Measurements from ENCODE around the gene ZNF778. TPM values are rescaled to one million over a fixed set of nuclear protein-coding genes. Genes with fewer than 3 reads are reported as not detected.

ZNF778 gene
- total and polyA plus RNA-seq, 10 of the 15 experiments (the other 5 are each of a cell fraction or from before 2014, with no cell fraction given), result 0.20 to 9.7 (median 4.1) TPM

DNA sequence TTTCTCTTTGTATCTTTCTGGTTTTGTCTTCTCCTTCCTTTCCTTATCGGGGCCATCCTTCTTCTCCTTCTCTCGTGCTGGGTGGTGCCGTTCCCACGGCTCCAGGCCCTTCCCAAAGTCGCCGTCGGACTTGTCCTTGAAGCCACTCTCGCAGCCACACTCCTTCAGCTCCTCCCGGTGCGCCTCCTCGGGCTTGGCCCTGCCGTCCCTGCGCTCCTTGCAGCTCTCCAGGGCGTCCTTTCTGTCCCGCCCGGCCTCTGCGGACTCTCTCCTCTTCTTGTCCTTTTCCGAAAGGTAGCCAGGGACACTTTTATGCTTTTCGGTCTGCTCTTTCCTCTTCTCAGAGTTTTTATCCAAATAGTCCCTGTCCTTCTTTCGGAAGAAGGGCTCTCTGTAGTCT lies 65.9 kb downstream of the ZNF778 start (continued):
- TF ChIP-seq CBX5 (IDR thresholded peaks at IDR 0.05; ENCODE audit: low read depth) (no peak), SMARCA5 (IDR thresholded peaks at IDR 0.05) (no peak), NR2C2 (IDR thresholded peaks at IDR 0.05; ENCODE audit: borderline replicate concordance, control insufficient read depth, insufficient read length, low read depth) (no peak)
- TF ChIP-seq, protein P1, sequence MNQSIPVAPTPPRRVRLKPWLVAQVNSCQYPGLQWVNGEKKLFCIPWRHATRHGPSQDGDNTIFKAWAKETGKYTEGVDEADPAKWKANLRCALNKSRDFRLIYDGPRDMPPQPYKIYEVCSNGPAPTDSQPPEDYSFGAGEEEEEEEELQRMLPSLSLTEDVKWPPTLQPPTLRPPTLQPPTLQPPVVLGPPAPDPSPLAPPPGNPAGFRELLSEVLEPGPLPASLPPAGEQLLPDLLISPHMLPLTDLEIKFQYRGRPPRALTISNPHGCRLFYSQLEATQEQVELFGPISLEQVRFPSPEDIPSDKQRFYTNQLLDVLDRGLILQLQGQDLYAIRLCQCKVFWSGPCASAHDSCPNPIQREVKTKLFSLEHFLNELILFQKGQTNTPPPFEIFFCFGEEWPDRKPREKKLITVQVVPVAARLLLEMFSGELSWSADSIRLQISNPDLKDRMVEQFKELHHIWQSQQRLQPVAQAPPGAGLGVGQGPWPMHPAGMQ (IDR thresholded peaks at IDR 0.05; ENCODE audit: borderline replicate concordance), result no peak

- POLR2A ChIA-PET, result no interaction called here
- Histone ChIP-seq H4K20me1 (ENCODE audit: control insufficient read depth, insufficient read depth) (peaks cover 3% of the 10 kb centered on the region; the same call in 1 of the 2 replicates), H3K9ac (ENCODE audit: control insufficient read depth, insufficient read depth, low read length) (no peak overlapping the region), H3K27me3 (replicated peaks in 1 of 2; ENCODE audit: control insufficient read depth in 2 of 2, insufficient read depth in 2 of 2, low read length in 1 of 2) (no peaks in the 10 kb centered on the region), H3K36me3 (ENCODE audit: control insufficient read depth in 2 of 2, insufficient read depth in 2 of 2, low read length in 1 of 2) (peaks cover 37 to 46% of the 10 kb centered on the region in 2 experiments), H3K4me1 (ENCODE audit: control insufficient read depth, insufficient read depth, low read length) (no peaks in the 10 kb centered on the region), H3K4me2 (ENCODE audit: control insufficient read depth, insufficient read depth) (no peak overlapping the region), H3K79me2 (ENCODE audit: control insufficient read depth, insufficient read depth, low read length) (no peaks in the 10 kb centered on the region), H3K4me3 (no peak overlapping the region), H3K9me3 (replicated peaks; ENCODE audit: control insufficient read depth, insufficient read depth, low read length) (no peaks in the 10 kb centered on the region), H2AFZ (ENCODE audit: control insufficient read depth, low read depth, low read length) (no peak overlapping the region), H3K27ac (ENCODE audit: control insufficient read depth, insufficient read depth) (no peak overlapping the region)
- intact Hi-C loops (cut with micrococcal nuclease; ENCODE audit: unreplicated experiment), result no loop called here
- in situ Hi-C loops (cut with MboI), result no loop called here
- FAIRE-seq, result no peak
- SMC1A ChIA-PET (ENCODE audit: uncharacterized antibody, unreplicated experiment), result no interaction called here
- BruUV-seq (replicated peaks), result no TSS peak
- CTCF ChIA-PET, result no interaction called here
- DNase-seq (ENCODE audit: low read depth, low spot score), result no peak
- TF ChIP-seq SMC3 (IDR thresholded peaks at IDR 0.05; ENCODE audit: borderline replicate concordance, low read length) (no peak), CTCF (IDR thresholded peaks at IDR 0.05 in 2 of 3, conservative IDR thresholded peaks at IDR 0.05 in 1 of 3; ENCODE audit: control insufficient read depth in 2 of 3, extremely low read depth in 1 of 3, insufficient read depth in 1 of 3, low read depth in 3 of 3, low read length in 3 of 3) (no peak), ZSCAN29 (IDR thresholded peaks at IDR 0.05) (no peak), DPF2 (IDR thresholded peaks at IDR 0.05) (no peak), ZBTB11 (CRISPR knock-in tag; IDR thresholded peaks at IDR 0.05) (no peak), PKNOX1 (IDR thresholded peaks at IDR 0.05) (no peak), PML (IDR thresholded peaks at IDR 0.05; ENCODE audit: low read length) (no peak), NR2C2 (IDR thresholded peaks at IDR 0.05; ENCODE audit: borderline replicate concordance, control insufficient read depth, insufficient read length, low read depth) (no peak)
- TF ChIP-seq, protein P2, sequence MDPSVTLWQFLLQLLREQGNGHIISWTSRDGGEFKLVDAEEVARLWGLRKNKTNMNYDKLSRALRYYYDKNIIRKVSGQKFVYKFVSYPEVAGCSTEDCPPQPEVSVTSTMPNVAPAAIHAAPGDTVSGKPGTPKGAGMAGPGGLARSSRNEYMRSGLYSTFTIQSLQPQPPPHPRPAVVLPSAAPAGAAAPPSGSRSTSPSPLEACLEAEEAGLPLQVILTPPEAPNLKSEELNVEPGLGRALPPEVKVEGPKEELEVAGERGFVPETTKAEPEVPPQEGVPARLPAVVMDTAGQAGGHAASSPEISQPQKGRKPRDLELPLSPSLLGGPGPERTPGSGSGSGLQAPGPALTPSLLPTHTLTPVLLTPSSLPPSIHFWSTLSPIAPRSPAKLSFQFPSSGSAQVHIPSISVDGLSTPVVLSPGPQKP (IDR thresholded peaks at IDR 0.05; ENCODE audit: low read depth, low read length), result no peak
- WGBS (ENCODE audit: insufficient coverage, insufficient replicate concordance, low lambda C conversion rate, missing lambda C conversion rate), result 98% methylated on average over 17 of the region's 17 CpGs
- no peak for ATAC-seq
- RAD21 ChIA-PET (ENCODE audit: unreplicated experiment), result no interaction called here
These were observed 67.9 kb downstream of the ZNF778 start for GRCh38 chr16:89285381-89285780.

Measured in GM12878 (cell line).